Hepatic stellate cell (primary cell): ENCODE results near the gene DBP.
"Not testable (repeated sequence)": the region's sequence is repeated elsewhere in the genome, so short reads cannot be mapped to it uniquely, and the experiment has no call there.

Experiments used
- DNase-seq: peaks from one replicate; pipeline ENCODE4 v3.0.0; 2011; ENCODE audit warnings: low spot score

Gene DBP

GRCh38 chr19:48665786-48666185 lies 28.6 kb upstream of the DBP start:
- no peak for DNase-seq

DNA sequence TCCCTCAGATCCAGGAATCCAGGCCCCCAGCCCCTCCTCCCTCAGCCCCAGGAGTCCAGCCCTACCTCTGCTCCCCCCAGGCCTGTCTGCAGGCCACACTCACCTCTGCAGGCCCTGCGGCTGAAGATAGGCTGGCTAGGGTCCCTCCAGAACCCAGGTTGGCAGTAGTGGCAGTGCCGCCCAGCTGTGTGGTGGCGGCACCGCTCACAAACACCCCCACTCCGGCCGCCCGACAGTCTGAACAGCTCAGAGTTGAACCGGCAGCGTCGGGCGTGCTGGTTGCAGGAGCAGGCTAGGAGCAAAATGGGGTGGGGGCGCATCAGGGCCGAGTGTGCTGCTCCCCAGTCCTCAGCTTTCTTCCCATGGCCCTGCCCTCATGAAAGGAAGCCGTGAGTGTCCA lies 27.3 kb upstream of the DBP start:
- no peak for DNase-seq

DNA sequence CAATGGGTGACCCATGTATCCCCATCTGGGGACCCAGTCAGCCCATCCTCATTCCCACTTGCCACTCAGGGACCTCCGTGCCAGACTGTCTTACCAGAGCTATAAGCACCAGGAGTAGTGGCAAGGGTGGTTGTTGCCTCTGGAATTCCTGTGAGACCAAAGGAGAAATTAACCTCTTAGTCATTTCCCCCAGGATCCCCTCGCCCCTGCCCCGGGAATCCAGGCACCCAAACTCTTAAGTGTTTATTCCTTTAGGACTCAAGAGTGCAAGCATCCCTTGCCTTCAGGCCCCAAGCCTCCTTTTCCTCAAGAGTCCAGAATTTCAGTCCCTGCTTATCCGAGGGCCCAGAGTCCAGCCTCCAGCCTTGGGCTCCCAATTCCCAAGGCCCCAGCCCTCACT lies 26.5 kb upstream of the DBP start:
- DNase-seq: no peak

DNA sequence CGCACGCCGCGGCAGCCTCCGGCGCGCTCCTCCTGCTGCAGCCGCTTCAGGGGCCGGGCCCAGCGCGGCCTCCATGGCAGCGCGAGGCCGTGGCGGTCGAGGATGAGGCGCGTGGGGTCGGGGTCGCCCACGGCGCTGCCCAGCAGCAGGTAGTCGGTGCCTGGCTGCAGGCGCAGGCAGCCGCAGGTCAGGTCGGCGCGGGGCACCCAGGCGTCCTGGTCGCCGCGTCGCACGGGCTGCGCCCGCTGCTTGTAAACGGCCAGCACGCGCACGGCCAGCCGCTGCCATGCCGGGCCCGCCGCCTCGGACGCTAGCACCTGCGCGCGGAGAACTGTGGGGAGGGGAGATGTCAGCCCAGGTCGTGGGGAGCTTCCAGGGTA lies 24.5 kb upstream of the DBP start:
- no peak for DNase-seq

- peak; percentile 94 for DNase-seq
Observed at GRCh38 chr19:48660852-48661710, 23.9 kb upstream of the DBP start.

DNA sequence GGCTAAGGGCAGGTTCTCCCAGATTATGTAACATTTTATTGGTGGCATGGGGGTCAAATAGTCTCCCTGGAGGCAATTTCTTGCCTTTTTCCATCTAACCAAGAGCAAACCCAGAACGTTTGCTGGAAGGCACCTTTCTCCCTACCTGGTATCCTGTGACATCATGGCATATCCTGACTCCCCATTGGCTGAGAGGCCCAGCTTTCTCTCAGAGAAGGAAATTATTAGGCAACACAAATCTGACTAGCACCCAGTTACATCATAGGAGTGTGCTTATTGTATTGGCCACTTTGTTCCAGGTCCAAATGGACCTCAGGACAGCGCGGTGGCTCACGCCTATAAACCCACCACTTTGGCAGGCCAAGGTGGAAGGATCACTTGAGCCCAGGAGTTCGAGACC lies 22.6 kb upstream of the DBP start:
- DNase-seq: no peak

GRCh38 chr19:48658483-48658882 lies 21.3 kb upstream of the DBP start:
- no peak for DNase-seq

GRCh38 chr19:48657828-48658227 lies 20.6 kb upstream of the DBP start:
- DNase-seq: not testable (repeated sequence)

GRCh38 chr19:48656840-48657474 lies 19.8 kb upstream of the DBP start:
- peak; percentile 68 for DNase-seq

GRCh38 chr19:48654299-48655059 lies 17.3 kb upstream of the DBP start:
- DNase-seq: no peak

GRCh38 chr19:48651683-48652048 lies 14.5 kb upstream of the DBP start:
- no peak for DNase-seq

GRCh38 chr19:48650974-48651682 lies 13.9 kb upstream of the DBP start:
- DNase-seq: no peak

DNA sequence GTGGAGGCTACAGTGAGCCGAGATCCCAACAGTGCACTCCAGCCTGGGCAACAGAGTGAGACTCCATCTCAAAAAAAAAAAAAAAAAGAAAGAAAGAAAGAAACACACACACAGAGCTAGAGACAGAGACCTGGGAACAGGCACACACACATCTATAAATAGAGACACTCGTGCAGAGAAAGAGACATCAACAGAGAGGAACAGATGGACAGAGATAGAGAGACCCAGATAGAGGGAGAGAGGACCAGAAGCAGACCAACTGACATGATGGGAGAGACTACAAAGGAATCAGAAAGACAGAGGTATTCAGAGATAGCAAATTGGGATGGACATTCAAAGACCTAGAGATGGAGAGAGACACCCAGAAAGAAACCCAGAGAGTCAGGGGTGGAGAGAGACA lies 11.0 kb upstream of the DBP start:
- DNase-seq: no peak

GRCh38 chr19:48646722-48647216 lies 9.6 kb upstream of the DBP start:
- DNase-seq: no peak

DNA sequence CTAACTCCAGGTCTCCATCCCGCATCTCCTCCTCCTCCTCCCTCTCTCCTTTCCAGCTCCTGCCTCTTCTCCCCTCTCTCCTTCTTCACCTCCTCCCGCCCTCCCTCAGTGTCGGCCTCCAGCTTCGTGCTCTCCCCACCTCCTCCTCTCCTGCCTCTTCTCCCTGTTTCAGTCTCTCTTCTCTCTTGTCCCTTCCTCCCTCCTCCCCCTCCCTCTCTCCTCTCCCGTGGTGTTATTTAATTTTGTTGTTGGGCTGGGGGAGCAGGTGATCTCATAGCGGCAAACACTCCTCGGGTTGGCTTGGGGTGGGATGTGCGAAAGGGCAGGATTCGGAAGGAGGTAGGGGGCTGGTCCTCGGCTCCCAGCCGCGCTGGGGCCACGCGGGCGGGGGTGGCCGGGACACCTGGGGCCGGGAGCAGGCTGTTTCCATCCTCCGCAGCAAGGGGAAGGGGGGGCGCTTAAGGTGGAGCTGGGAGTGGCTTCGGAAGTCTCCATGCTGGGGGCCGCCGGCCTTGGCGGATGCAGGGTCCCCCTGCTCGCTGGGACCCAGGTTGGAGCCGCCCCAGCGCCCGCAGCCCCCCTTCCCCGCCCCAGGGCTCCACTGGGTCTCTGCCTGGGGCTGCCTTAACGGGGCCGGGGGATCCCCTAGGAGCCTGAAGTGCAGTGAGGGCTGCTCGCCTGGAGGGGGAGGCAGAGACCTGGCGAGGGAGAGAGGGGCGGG lies 9.0 kb upstream of the DBP start, which contains the start of gene CA11:
TSS of gene CA11 (minus strand) at position 187 of the 721 bp plus-strand sequence. CDS start 555 bp downstream, outside the sequence.
- DNase-seq: peak; percentile 92

- no peak for DNase-seq
Observed at GRCh38 chr19:48645620-48646000, 8.4 kb upstream of the DBP start.

GRCh38 chr19:48644839-48645619 lies 7.8 kb upstream of the DBP start:
- peak; percentile 72 for DNase-seq

GRCh38 chr19:48644355-48644754 lies 7.2 kb upstream of the DBP start:
- no peak for DNase-seq

DNA sequence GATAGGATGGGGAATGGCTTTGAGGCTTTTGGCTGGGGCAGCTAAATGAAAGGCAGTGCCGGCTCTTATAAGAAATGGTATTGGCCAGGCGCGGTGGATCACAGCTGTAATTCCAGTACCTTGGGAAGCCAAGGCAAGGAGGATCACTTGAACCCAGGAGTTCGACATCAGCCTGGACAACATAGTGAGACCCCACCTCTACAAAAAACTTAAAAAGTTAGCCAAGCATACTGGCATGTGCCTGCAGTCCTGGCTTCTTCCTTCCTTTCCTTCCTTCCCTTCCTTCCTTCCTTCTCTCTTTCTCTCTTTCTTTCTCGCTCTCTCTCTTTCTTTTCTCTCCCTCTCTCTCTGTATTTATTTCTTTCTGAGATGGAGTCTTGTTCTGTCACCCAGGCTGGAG lies 5.7 kb upstream of the DBP start:
- no peak for DNase-seq

DNA sequence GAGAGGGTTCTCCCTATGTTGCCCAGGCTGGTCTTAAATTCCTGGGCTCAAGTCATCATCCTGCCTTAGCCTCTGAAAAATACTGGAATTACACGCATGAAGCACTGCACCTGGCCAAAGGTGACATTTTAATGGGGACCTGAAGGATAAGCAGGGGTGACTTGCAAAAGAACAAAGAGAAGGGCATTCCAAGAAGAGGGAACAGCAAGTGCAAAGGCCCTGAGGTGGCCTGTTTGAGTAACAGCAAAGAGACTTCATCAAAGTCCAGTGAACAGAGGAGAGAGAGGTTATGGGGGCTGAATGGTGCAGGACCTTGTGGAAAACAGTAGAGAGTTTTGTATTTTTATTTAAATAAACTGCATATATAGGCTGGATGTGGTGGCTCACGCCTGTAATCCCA lies 4.7 kb upstream of the DBP start:
- DNase-seq: no peak
